Measurements from ENCODE around the gene PPP1R12C.

- TF ChIP-seq, protein P1, sequence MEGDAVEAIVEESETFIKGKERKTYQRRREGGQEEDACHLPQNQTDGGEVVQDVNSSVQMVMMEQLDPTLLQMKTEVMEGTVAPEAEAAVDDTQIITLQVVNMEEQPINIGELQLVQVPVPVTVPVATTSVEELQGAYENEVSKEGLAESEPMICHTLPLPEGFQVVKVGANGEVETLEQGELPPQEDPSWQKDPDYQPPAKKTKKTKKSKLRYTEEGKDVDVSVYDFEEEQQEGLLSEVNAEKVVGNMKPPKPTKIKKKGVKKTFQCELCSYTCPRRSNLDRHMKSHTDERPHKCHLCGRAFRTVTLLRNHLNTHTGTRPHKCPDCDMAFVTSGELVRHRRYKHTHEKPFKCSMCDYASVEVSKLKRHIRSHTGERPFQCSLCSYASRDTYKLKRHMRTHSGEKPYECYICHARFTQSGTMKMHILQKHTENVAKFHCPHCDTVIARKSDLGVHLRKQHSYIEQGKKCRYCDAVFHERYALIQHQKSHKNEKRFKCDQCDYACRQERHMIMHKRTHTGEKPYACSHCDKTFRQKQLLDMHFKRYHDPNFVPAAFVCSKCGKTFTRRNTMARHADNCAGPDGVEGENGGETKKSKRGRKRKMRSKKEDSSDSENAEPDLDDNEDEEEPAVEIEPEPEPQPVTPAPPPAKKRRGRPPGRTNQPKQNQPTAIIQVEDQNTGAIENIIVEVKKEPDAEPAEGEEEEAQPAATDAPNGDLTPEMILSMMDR (IDR thresholded peaks at IDR 0.05) = no peak
- TF ChIP-seq POLR2A (IDR thresholded peaks at IDR 0.05) = no peak
Observed at GRCh38 chr19:55156202-55157063, 39.0 kb upstream of the PPP1R12C start.
